Subcutaneous preadipocyte (primary cell): ENCODE data around the gene MBOAT1. TPM values are rescaled to one million over a fixed set of nuclear protein-coding genes. Genes with fewer than 3 reads are reported as not detected.

Experiments
- total RNA-seq: library from RNA; depleted of rRNA; stranded (reverse); fragments of >200 nt; gene quantifications from 2 replicates; pipeline ENCODE4 v1.2.3, GENCODE V29; 2012

MBOAT1 gene, protein sequence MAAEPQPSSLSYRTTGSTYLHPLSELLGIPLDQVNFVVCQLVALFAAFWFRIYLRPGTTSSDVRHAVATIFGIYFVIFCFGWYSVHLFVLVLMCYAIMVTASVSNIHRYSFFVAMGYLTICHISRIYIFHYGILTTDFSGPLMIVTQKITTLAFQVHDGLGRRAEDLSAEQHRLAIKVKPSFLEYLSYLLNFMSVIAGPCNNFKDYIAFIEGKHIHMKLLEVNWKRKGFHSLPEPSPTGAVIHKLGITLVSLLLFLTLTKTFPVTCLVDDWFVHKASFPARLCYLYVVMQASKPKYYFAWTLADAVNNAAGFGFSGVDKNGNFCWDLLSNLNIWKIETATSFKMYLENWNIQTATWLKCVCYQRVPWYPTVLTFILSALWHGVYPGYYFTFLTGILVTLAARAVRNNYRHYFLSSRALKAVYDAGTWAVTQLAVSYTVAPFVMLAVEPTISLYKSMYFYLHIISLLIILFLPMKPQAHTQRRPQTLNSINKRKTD
- total RNA-seq: 6.2 and 7.6 TPM in 2 replicates

DNA sequence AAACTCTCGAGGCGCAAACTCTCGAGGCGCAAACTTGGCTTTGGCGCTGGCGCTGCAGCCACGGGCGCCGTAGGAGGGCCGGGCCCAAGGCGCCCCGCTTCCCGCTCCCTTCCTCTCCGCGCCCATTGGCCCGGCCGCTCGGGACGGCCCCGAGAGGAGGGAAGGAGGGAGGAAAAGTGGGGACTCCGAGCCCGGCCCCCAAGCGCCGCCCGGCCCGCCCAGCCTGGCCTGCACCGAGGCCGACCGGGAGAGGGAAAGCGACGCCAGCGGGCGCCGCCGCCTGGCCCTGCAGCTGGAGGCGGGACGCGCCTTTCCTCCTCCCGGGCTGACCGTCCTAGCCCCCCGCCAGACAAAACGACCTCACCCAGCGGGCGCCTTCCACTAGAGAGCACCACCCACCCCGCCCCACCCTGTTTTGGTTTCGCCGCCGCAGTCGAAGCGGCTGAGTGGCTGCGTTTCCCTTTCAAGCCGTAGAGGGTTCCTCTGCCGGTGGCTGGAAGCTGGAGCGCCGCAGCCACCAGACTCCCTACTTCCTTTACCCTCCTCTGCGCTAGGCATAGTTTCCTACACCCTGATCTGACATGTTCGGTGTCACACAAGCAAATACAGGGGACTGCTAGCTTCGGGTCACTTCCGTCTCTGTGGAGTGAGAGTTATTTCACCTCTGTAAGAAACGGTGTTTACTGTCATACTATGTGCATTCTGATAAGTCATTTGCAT, at the start of gene MBOAT1:
MBOAT1 (minus strand) TSS at position 78 of the 720 bp plus-strand sequence. CDS start 235 bp downstream, outside the sequence.

Other genes starting within 250 kb of the MBOAT1 start
- gene E2F3, start 189.4 kb upstream of the MBOAT1 start, total RNA-seq: 5.1 and 7.2 TPM in 2 replicates